ENCODE results near the gene SOCS6.

SOCS6 gene

GRCh38 chr18:70289351-70290312 is 787 bp downstream of the SOCS6 start:
- DNase-seq = no peak

GRCh38 chr18:70290482-70291294 is 1.8 kb downstream of the SOCS6 start:
- no peak for DNase-seq

- no peak for DNase-seq
Observed at GRCh38 chr18:70291295-70291574, 2.4 kb downstream of the SOCS6 start.

- DNase-seq = no peak
Observed at GRCh38 chr18:70292628-70293027, 3.8 kb downstream of the SOCS6 start.

GRCh38 chr18:70293166-70293565 is 4.3 kb downstream of the SOCS6 start:
- DNase-seq = no peak

- no peak for DNase-seq
Observed at GRCh38 chr18:70294471-70295191, 5.8 kb downstream of the SOCS6 start.

GRCh38 chr18:70295192-70296188 is 6.6 kb downstream of the SOCS6 start:
- no peak for DNase-seq

- no peak for DNase-seq
Observed at GRCh38 chr18:70296289-70296688, 7.4 kb downstream of the SOCS6 start.

- no peak for DNase-seq
Observed at GRCh38 chr18:70296781-70297180, 7.9 kb downstream of the SOCS6 start.

GRCh38 chr18:70299393-70299792 is 10.5 kb downstream of the SOCS6 start:
- no peak for DNase-seq

GRCh38 chr18:70301667-70302066 is 12.8 kb downstream of the SOCS6 start:
- DNase-seq = no peak

GRCh38 chr18:70308555-70309294 is 19.9 kb downstream of the SOCS6 start:
- DNase-seq = no peak

- DNase-seq = no peak
Observed at GRCh38 chr18:70310560-70311320, 21.9 kb downstream of the SOCS6 start.

GRCh38 chr18:70311726-70312125 is 22.9 kb downstream of the SOCS6 start:
- DNase-seq = no peak

GRCh38 chr18:70313640-70314039 is 24.8 kb downstream of the SOCS6 start:
- DNase-seq = no peak

- no peak for DNase-seq
Observed at GRCh38 chr18:70314151-70314782, 25.4 kb downstream of the SOCS6 start.

GRCh38 chr18:70319187-70319586 is 30.3 kb downstream of the SOCS6 start:
- no peak for DNase-seq

- DNase-seq = no peak
Observed at GRCh38 chr18:70321616-70322015, 32.8 kb downstream of the SOCS6 start.

- no peak for DNase-seq
Observed at GRCh38 chr18:70322385-70322784, 33.5 kb downstream of the SOCS6 start.

GRCh38 chr18:70322928-70323327 is 34.1 kb downstream of the SOCS6 start:
- DNase-seq = no peak

All from DMS79 (cell line).